H1 (cell line): ENCODE measurements around the gene ENPP1. TPM values are rescaled to one million over a fixed set of nuclear protein-coding genes. Genes with fewer than 3 reads are reported as not detected.
A peak's percentile ranks its signal among the peaks of the same experiment; 100 is the strongest.

Source experiments
- CTCF ChIA-PET: fragments of 300-600 bp; sonication (Branson Sonifier 250); formaldehyde crosslinking; loops from one replicate; lab custom pipeline; 2021; ENCODE audit not compliant: partially characterized antibody; lab: Charles Lee
- POLR2A ChIA-PET: fragments of 300-600 bp; sonication (Branson Sonifier 250); formaldehyde crosslinking; loops from one replicate; lab custom pipeline; 2021; ENCODE audit warnings: inconsistent platforms; ENCODE audit not compliant: partially characterized antibody; lab: Charles Lee
- DNase-seq, 2 experiments: peaks; one replicate each; pipeline versions ENCODE4 v3.0.0 to v3.0.0-alpha.2; 2010 to 2022; ENCODE audit warnings: low spot score in 2 of 2, low read depth in 1 of 2, mixed read lengths in 1 of 2
- FAIRE-seq: peaks from 2 replicates; lab custom pipeline; 2011; peaks lifted over from hg19 to GRCh38; lab: Jason Lieb, UNC
- H2AFZ ChIP-seq: 2 replicates; pipeline ENCODE4 v1.8.1; 2012; ENCODE audit warnings: low read length, inconsistent platforms
- H2AK5ac ChIP-seq: 2 replicates; pipeline ENCODE4 v1.6.1; 2013; ENCODE audit warnings: low read depth, low read length
- H2BK120ac ChIP-seq: replicated peaks from 2 replicates; pipeline ENCODE3; 2013; ENCODE audit warnings: low read depth, low read length, inconsistent platforms
- H2BK12ac ChIP-seq: 2 replicates; pipeline ENCODE4 v1.6.1; 2013; ENCODE audit warnings: low read depth, low read length
- H2BK15ac ChIP-seq: 2 replicates; pipeline ENCODE4 v1.6.1; 2013; ENCODE audit warnings: low read length
- H2BK20ac ChIP-seq: 2 replicates; pipeline ENCODE4 v1.6.1; 2013; ENCODE audit warnings: low read length
- H2BK5ac ChIP-seq: 2 replicates; pipeline ENCODE4 v1.6.1; 2013; ENCODE audit warnings: low read depth, low read length
- H3K14ac ChIP-seq: 2 replicates; pipeline ENCODE4 v1.6.1; 2013; ENCODE audit warnings: inconsistent platforms; ENCODE audit not compliant: insufficient read length
- H3K18ac ChIP-seq: 2 replicates; pipeline ENCODE4 v1.6.1; 2013; ENCODE audit warnings: low read length; ENCODE audit errors: extremely low read depth
- H3K23ac ChIP-seq: 2 replicates; pipeline ENCODE4 v1.6.1; 2013; ENCODE audit warnings: inconsistent platforms; ENCODE audit not compliant: insufficient read length
- H3K23me2 ChIP-seq: 2 replicates; pipeline ENCODE4 v1.6.1; 2013; ENCODE audit warnings: low read depth, low read length
- H3K27ac ChIP-seq: 2 replicates; pipeline ENCODE4 v1.6.1; 2011; ENCODE audit warnings: low read depth, low read length, inconsistent platforms
- H3K27me3 ChIP-seq, 4 experiments: replicated peaks in 1 of 4; 1 replicate in 1 of 4; 2 replicates in 3 of 4; pipeline versions ENCODE4 v1.6.1 to v1.8.1; 2011 to 2013; ENCODE audit warnings: low read length in 3 of 4, mild to moderate bottlenecking in 3 of 4, inconsistent platforms in 2 of 4, mixed read lengths in 2 of 4, moderate library complexity in 1 of 4; ENCODE audit not compliant: control insufficient read depth in 3 of 4, insufficient read depth in 3 of 4; ENCODE audit errors: extremely low read depth in 1 of 4
- H3K36me3 ChIP-seq, 4 experiments: 2 replicates each; pipeline versions ENCODE4 v1.6.1 to v1.8.1; 2011 to 2013; ENCODE audit warnings: mild to moderate bottlenecking in 4 of 4, low read length in 3 of 4, moderate library complexity in 2 of 4, control low read depth in 1 of 4, inconsistent platforms in 1 of 4; ENCODE audit not compliant: insufficient read depth in 4 of 4, control insufficient read depth in 2 of 4
- H3K4ac ChIP-seq: replicated peaks from 2 replicates; pipeline ENCODE3; 2013; ENCODE audit warnings: low read length, low read depth, mixed read lengths, inconsistent platforms; ENCODE audit not compliant: insufficient read length
- H3K4me1 ChIP-seq, 4 experiments: replicated peaks in 1 of 4; 1 replicate in 1 of 4; 2 replicates in 3 of 4; pipeline versions ENCODE4 v1.6.1 to v1.8.1; 2011 to 2013; ENCODE audit warnings: low read length in 3 of 4, inconsistent platforms in 2 of 4, mixed read lengths in 1 of 4; ENCODE audit not compliant: insufficient read depth in 4 of 4, control insufficient read depth in 3 of 4
- H3K4me2 ChIP-seq, 2 experiments: 2 replicates each; pipeline versions ENCODE4 v1.6.1 to v1.8.1; 2011 to 2013; ENCODE audit warnings: low read depth in 2 of 2, low read length in 2 of 2, control low read depth in 1 of 2, inconsistent platforms in 1 of 2, mild to moderate bottlenecking in 1 of 2; ENCODE audit not compliant: insufficient read depth in 1 of 2
- H3K4me3 ChIP-seq, 4 experiments: fragments of 200-600, 300-600 bp in 1 of 4; sonication (generic), shearing (Covaris generic), sonication (Bioruptor Twin) in 1 of 4; 2 replicates each; pipeline versions ENCODE4 v1.5.1 to v1.8.1; 2011 to 2016; ENCODE audit warnings: low read length in 4 of 4, low read depth in 3 of 4, control low read depth in 2 of 4, inconsistent platforms in 2 of 4, mild to moderate bottlenecking in 2 of 4, mixed read lengths in 1 of 4, moderate library complexity in 1 of 4; ENCODE audit not compliant: insufficient read depth in 2 of 4; ENCODE audit errors: extremely low read depth in 1 of 4
- H3K56ac ChIP-seq: replicated peaks from 2 replicates; pipeline ENCODE3; 2013; ENCODE audit warnings: low read depth, mild to moderate bottlenecking, mixed read lengths, low read length, inconsistent platforms; ENCODE audit not compliant: insufficient read length
- H3K79me1 ChIP-seq: 2 replicates; pipeline ENCODE4 v1.6.1; 2013; ENCODE audit warnings: low read depth, low read length, control low read depth
- H3K79me2 ChIP-seq, 2 experiments: 2 replicates each; pipeline versions ENCODE4 v1.6.1 to v1.8.1; 2012 to 2013; ENCODE audit warnings: low read length in 2 of 2, mild to moderate bottlenecking in 2 of 2, inconsistent platforms in 1 of 2; ENCODE audit not compliant: insufficient read depth in 2 of 2, control insufficient read depth in 1 of 2
- H3K9ac ChIP-seq, 4 experiments: replicated peaks in 1 of 4; 1 replicate in 1 of 4; 2 replicates in 3 of 4; pipeline versions ENCODE4 v1.6.1 to v1.8.1; 2011 to 2013; ENCODE audit warnings: low read depth in 3 of 4, low read length in 3 of 4, control low read depth in 2 of 4, mild to moderate bottlenecking in 2 of 4, moderate library complexity in 2 of 4, inconsistent platforms in 1 of 4; ENCODE audit errors: extremely low read depth in 1 of 4
- H3K9me3 ChIP-seq, 2 experiments: 2 replicates each; pipeline versions ENCODE4 v1.6.1 to v1.8.1; 2012 to 2013; ENCODE audit warnings: mild to moderate bottlenecking in 2 of 2, moderate library complexity in 2 of 2, control low read depth in 1 of 2, inconsistent platforms in 1 of 2, low read depth in 1 of 2, low read length in 1 of 2, mixed read lengths in 1 of 2; ENCODE audit not compliant: insufficient read depth in 2 of 2
- H4K20me1 ChIP-seq, 2 experiments: replicated peaks in 1 of 2; 2 replicates each; pipeline versions ENCODE3 to v1.8.1; 2011 to 2013; ENCODE audit warnings: inconsistent platforms in 2 of 2, low read length in 2 of 2, mild to moderate bottlenecking in 1 of 2; ENCODE audit not compliant: insufficient read depth in 2 of 2, control insufficient read depth in 1 of 2
- H4K5ac ChIP-seq: 2 replicates; pipeline ENCODE4 v1.6.1; 2013; ENCODE audit warnings: low read length, low read depth, mixed read lengths, inconsistent platforms; ENCODE audit not compliant: insufficient read length
- H4K8ac ChIP-seq: 2 replicates; pipeline ENCODE4 v1.8.0; 2013; ENCODE audit warnings: mild to moderate bottlenecking, moderate library complexity, low read length, inconsistent platforms; ENCODE audit not compliant: insufficient read depth; ENCODE audit errors: extremely low read depth
- H4K91ac ChIP-seq: replicated peaks from 2 replicates; pipeline ENCODE3; 2013; ENCODE audit warnings: low read length, mixed read lengths, inconsistent platforms; ENCODE audit not compliant: insufficient read length
- EZH2 ChIP-seq: fragments of 200-600 bp; sonication (generic); IDR thresholded peaks from 2 replicates; pipeline ENCODE4 v1.7.1; 2012; ENCODE audit warnings: low read depth, mild to moderate bottlenecking, moderate library complexity, low read length, inconsistent platforms; ENCODE audit not compliant: severe bottlenecking
- WGBS, 2 experiments: shearing (Covaris generic) in 1 of 2; methylation state at CpG; one replicate each; pipeline versions ENCODE4 v1.1.6 to v1.1.7; 2013 to 2015; ENCODE audit warnings: low lambda C conversion rate in 2 of 2, mixed read lengths in 2 of 2, inconsistent platforms in 1 of 2, low coverage in 1 of 2, missing lambda C conversion rate in 1 of 2; ENCODE audit not compliant: insufficient replicate concordance in 2 of 2, insufficient coverage in 1 of 2, insufficient read length in 1 of 2; ENCODE audit errors: extremely low coverage in 1 of 2, missing lambda C conversion rate in 1 of 2; 5-methylcytosine and 5-hydroxymethylcytosine counted together
- polyA plus RNA-seq, 7 experiments: library from polyadenylated mRNA; depleted of rRNA in 3 of 7; stranded (reverse) in 5 of 7; unstranded in 2 of 7; fragments of >200 nt in 5 of 7; fragments of 200-250 nt in 2 of 7; gene quantifications; 1 replicate in 5 of 7; 2 replicates in 1 of 7; 4 replicates in 1 of 7; pipeline versions ENCODE4 v1.2.1 to v1.2.3, GENCODE V29; 2011 to 2013; ENCODE audit warnings: missing spikeins in 2 of 7, mixed read lengths in 2 of 7
- total RNA-seq: library from RNA; stranded (reverse); fragmentation: NEBNext Ultra II Directional; extraction: Animal tissue kit (Norgen Biotek cat#: 25700); gene quantifications from 2 replicates; pipeline ENCODE4 v1.2.1, GENCODE V29; 2021

The ENPP1 gene
- total and polyA plus RNA-seq, 2 of the 8 experiments (the other 6 are each of a cell fraction or from before 2014, with no cell fraction given), result 10.1 to 39.1 TPM

DNA sequence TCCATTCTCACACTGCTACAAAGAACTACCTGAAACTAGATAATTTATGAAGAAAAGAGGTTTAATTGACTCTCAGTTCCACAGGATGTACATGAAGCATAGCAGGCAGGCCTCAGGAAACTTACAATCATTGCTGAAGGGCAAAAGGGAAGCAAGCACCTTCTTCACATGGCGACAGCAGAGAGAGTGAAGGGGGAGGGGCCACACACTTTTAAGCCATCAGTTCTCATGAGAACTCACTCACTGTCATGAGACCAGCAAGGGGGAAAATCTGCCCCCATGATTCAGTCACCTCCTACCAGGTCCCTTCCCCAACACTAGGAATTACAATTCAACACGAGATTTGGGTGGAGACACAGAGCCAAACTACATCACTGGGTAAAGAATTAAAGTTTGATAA, 12.5 kb upstream of the ENPP1 start:
- H2BK15ac ChIP-seq, result no peak overlapping the region
- no peak overlapping the region for H2BK12ac ChIP-seq
- H2BK5ac ChIP-seq, result no peak overlapping the region
- no peak overlapping the region for H3K14ac ChIP-seq
- H3K18ac ChIP-seq, result no peak overlapping the region
- no peak overlapping the region for H2BK20ac ChIP-seq
- H3K27me3 ChIP-seq, result no peaks in the 10 kb centered on the region; a peak in 2 of 7 replicates
- no peaks in the 10 kb centered on the region for H4K20me1 ChIP-seq
- no peaks in the 10 kb centered on the region for H3K4me1 ChIP-seq
- ChIA-PET CTCF (no interaction called here), POLR2A (no interaction called here)
- H3K4me3 ChIP-seq, result no peak overlapping the region
- no peak for DNase-seq
- H3K4me2 ChIP-seq, result no peak overlapping the region
- no peak overlapping the region for H3K56ac ChIP-seq
- H4K5ac ChIP-seq, result no peak overlapping the region
- H4K91ac ChIP-seq, result no peak overlapping the region
- H2AFZ ChIP-seq, result peak overlapping the region; percentile 66
- no peaks in the 10 kb centered on the region for H3K23me2 ChIP-seq
- H3K9me3 ChIP-seq, result no peaks in the 10 kb centered on the region
- H3K23ac ChIP-seq, result no peak overlapping the region
- no peak overlapping the region for H3K4ac ChIP-seq
- H3K79me2 ChIP-seq, result no peaks in the 10 kb centered on the region
- TF ChIP-seq EZH2, result no peak
- no peaks in the 10 kb centered on the region for H3K79me1 ChIP-seq
- no peak overlapping the region for H4K8ac ChIP-seq
- peak; percentile 28 for FAIRE-seq
- WGBS, 2 experiments, result 67% methylated on average over 2 of the region's 2 CpGs; no CpG with 5 or more reads in 1 of the 2 experiments
- no peak overlapping the region for H2BK120ac ChIP-seq
- H2AK5ac ChIP-seq, result no peak overlapping the region
- H3K27ac ChIP-seq, result no peak overlapping the region
- no peaks in the 10 kb centered on the region for H3K36me3 ChIP-seq
- no peak overlapping the region for H3K9ac ChIP-seq
